Spinal cord (tissue), 10 donors: Measurements from ENCODE around the gene ATIC. TPM values are rescaled to one million over a fixed set of nuclear protein-coding genes. Genes with fewer than 3 reads are reported as not detected.

Source experiments
- DNase-seq, 6 donors: peaks; one replicate each; pipeline versions ENCODE4 v3.0.0 to v3.0.0-alpha.2; 2013 to 2015; ENCODE audit warnings: low spot score in 6 of 6, low read depth in 4 of 6
- H3K27ac ChIP-seq: one replicate; pipeline ENCODE4 v1.5.1; 2013; ENCODE audit warnings: low read depth, low read length, control low read depth
- H3K27me3 ChIP-seq: one replicate; pipeline ENCODE4 v1.6.1; 2013; ENCODE audit warnings: low read length; ENCODE audit not compliant: control insufficient read depth, insufficient read depth
- H3K36me3 ChIP-seq: one replicate; pipeline ENCODE4 v1.6.1; 2013; ENCODE audit warnings: low read length; ENCODE audit not compliant: control insufficient read depth, insufficient read depth
- H3K4me1 ChIP-seq: one replicate; pipeline ENCODE4 v1.6.1; 2013; ENCODE audit warnings: low read length; ENCODE audit not compliant: control insufficient read depth, insufficient read depth
- H3K4me3 ChIP-seq: one replicate; pipeline ENCODE4 v1.5.1; 2013; ENCODE audit warnings: low read depth, low read length, control low read depth
- H3K9me3 ChIP-seq: one replicate; pipeline ENCODE4 v1.6.1; 2013; ENCODE audit warnings: low read length; ENCODE audit not compliant: control insufficient read depth, insufficient read depth
- WGBS: methylation state at CpG from one replicate; pipeline ENCODE4 v1.1.5; 2013; ENCODE audit warnings: missing lambda C conversion rate; ENCODE audit not compliant: insufficient coverage; 5-methylcytosine and 5-hydroxymethylcytosine counted together
- long read RNA-seq, 4 donors: transcript quantifications; one replicate each; lab custom pipeline, GENCODE V29; 2026
- polyA plus RNA-seq, 2 donors: library from polyadenylated mRNA; unstranded; fragments of 120-200 nt; gene quantifications; one replicate each; pipeline ENCODE4 v1.2.1, GENCODE V29; 2013; ENCODE audit not compliant: insufficient read length in 2 of 2
- total RNA-seq, 2 donors: library from RNA; depleted of rRNA in 1 of 2; stranded (reverse); fragments of 120-200 nt in 1 of 2; fragments of >200 nt in 1 of 2; gene quantifications; one replicate each; pipeline versions ENCODE4 v1.2.3 to v1.2.4, GENCODE V29; 2013 to 2014
- donor health status: healthy.

Gene ATIC
- total RNA-seq (10 to 100 TPM; 28.6 to 33.0 TPM), polyA plus RNA-seq (10 to 100 TPM; 54.6 to 61.6 TPM)
- long read RNA-seq, donor 1, transcript ATIC-201 (16 exons, 2,213 nt): major isoform, 10 of 10 reads
- long read RNA-seq, donor 1, partial matches to known transcripts: 0 of 10 reads
- long read RNA-seq, donor 1, other reads (novel, unspliced or antisense): 0 of 10 reads
- long read RNA-seq, donor 2, transcript ATIC-201 (16 exons, 2,213 nt): major isoform, 5 of 8 reads
- long read RNA-seq, donor 2, partial matches to known transcripts: 0 of 8 reads
- long read RNA-seq, donor 2, other reads (novel, unspliced or antisense): 0 of 8 reads
- long read RNA-seq, donor 3, partial matches to known transcripts: 0 of 5 reads
- long read RNA-seq, donor 3, other reads (novel, unspliced or antisense): 0 of 5 reads
- long read RNA-seq, donor 4, transcript ATIC-201 (16 exons, 2,213 nt): major isoform, 10 of 933 reads
- long read RNA-seq, donor 4, partial matches to known transcripts: 630 of 933 reads
- long read RNA-seq, donor 4, other reads (novel, unspliced or antisense): 289 of 933 reads

GRCh38 chr2:215311625-215312396, at the start of gene ATIC:
Gene ATIC (plus strand): TSS chr2:215312059. CDS start chr2:215312143, 84 bp downstream.
- H3K4me1 ChIP-seq: peaks cover 16% of the 10 kb centered on the region
- peak; percentile 59 to 95 (median 68) for DNase-seq
- peaks cover 3% of the 10 kb centered on the region for H3K36me3 ChIP-seq
- H3K27ac ChIP-seq: peak within 1 kb of the TSS; percentile 61
- H3K27me3 ChIP-seq: no peaks in the 10 kb centered on the region
- WGBS: under 1% methylated on average over 64 of the region's 64 CpGs
- H3K9me3 ChIP-seq: no peaks in the 10 kb centered on the region
- H3K4me3 ChIP-seq: peak within 1 kb of the TSS; percentile 71

GRCh38 chr2:215262303-215262702, 49.6 kb upstream of the ATIC start:
- Histone ChIP-seq H3K27ac (no peak overlapping the region), H3K9me3 (no peaks in the 10 kb centered on the region), H3K36me3 (no peaks in the 10 kb centered on the region), H3K4me3 (no peak overlapping the region), H3K27me3 (no peaks in the 10 kb centered on the region), H3K4me1 (no peaks in the 10 kb centered on the region)
- DNase-seq: no peak
- no CpG with 5 or more reads among the region's 1 CpG for WGBS

GRCh38 chr2:215262741-215263362, 49.0 kb upstream of the ATIC start:
- no peaks in the 10 kb centered on the region for H3K4me1 ChIP-seq
- 67% methylated on average over 1 of the region's 4 CpGs for WGBS
- H3K27me3 ChIP-seq: no peaks in the 10 kb centered on the region
- H3K9me3 ChIP-seq: no peaks in the 10 kb centered on the region
- no peak overlapping the region for H3K4me3 ChIP-seq
- DNase-seq: no peak
- H3K36me3 ChIP-seq: no peaks in the 10 kb centered on the region
- no peak overlapping the region for H3K27ac ChIP-seq

- WGBS: 86% methylated on average over 1 of the region's 4 CpGs
- H3K9me3 ChIP-seq: no peaks in the 10 kb centered on the region
- no peak for DNase-seq
- no peaks in the 10 kb centered on the region for H3K27me3 ChIP-seq
- H3K4me1 ChIP-seq: no peaks in the 10 kb centered on the region
- no peak overlapping the region for H3K27ac ChIP-seq
- H3K36me3 ChIP-seq: no peaks in the 10 kb centered on the region
- H3K4me3 ChIP-seq: no peak overlapping the region
Observed at GRCh38 chr2:215264374-215264773, 47.5 kb upstream of the ATIC start.

GRCh38 chr2:215269397-215270117, 42.3 kb upstream of the ATIC start:
- Histone ChIP-seq H3K4me1 (no peaks in the 10 kb centered on the region), H3K36me3 (no peaks in the 10 kb centered on the region), H3K9me3 (no peaks in the 10 kb centered on the region), H3K27ac (no peak overlapping the region), H3K27me3 (no peaks in the 10 kb centered on the region), H3K4me3 (no peak overlapping the region)
- WGBS: no CpG with 5 or more reads among the region's 12 CpGs
- peak; percentile 63 to 97 (median 79) for DNase-seq

GRCh38 chr2:215270118-215270451, 41.8 kb upstream of the ATIC start:
- H3K9me3 ChIP-seq: no peaks in the 10 kb centered on the region
- H3K4me1 ChIP-seq: no peaks in the 10 kb centered on the region
- DNase-seq: no peak
- H3K4me3 ChIP-seq: no peak overlapping the region
- no peaks in the 10 kb centered on the region for H3K27me3 ChIP-seq
- WGBS: 100% methylated on average over 3 of the region's 4 CpGs
- no peaks in the 10 kb centered on the region for H3K36me3 ChIP-seq
- no peak overlapping the region for H3K27ac ChIP-seq

GRCh38 chr2:215271446-215271845, 40.4 kb upstream of the ATIC start:
- H3K9me3 ChIP-seq: no peaks in the 10 kb centered on the region
- no peaks in the 10 kb centered on the region for H3K4me1 ChIP-seq
- H3K4me3 ChIP-seq: no peak overlapping the region
- H3K27ac ChIP-seq: no peak overlapping the region
- peak in 1 of 6 donors; percentile 55 for DNase-seq
- H3K36me3 ChIP-seq: no peaks in the 10 kb centered on the region
- H3K27me3 ChIP-seq: no peaks in the 10 kb centered on the region
- WGBS: 77% methylated on average over 2 of the region's 2 CpGs

GRCh38 chr2:215272918-215273317, 38.9 kb upstream of the ATIC start:
- H3K9me3 ChIP-seq: no peaks in the 10 kb centered on the region
- no peak for DNase-seq
- H3K4me1 ChIP-seq: no peaks in the 10 kb centered on the region
- no peak overlapping the region for H3K4me3 ChIP-seq
- 100% methylated on average over 2 of the region's 3 CpGs for WGBS
- no peaks in the 10 kb centered on the region for H3K36me3 ChIP-seq
- no peaks in the 10 kb centered on the region for H3K27me3 ChIP-seq
- no peak overlapping the region for H3K27ac ChIP-seq

- no peak overlapping the region for H3K27ac ChIP-seq
- WGBS: 63% methylated on average over 3 of the region's 7 CpGs
- no peaks in the 10 kb centered on the region for H3K36me3 ChIP-seq
- H3K9me3 ChIP-seq: no peaks in the 10 kb centered on the region
- no peak for DNase-seq
- no peaks in the 10 kb centered on the region for H3K4me1 ChIP-seq
- no peaks in the 10 kb centered on the region for H3K27me3 ChIP-seq
- no peak overlapping the region for H3K4me3 ChIP-seq
Observed at GRCh38 chr2:215274829-215275228, 37.0 kb upstream of the ATIC start.
